Medulla oblongata (tissue), 1 donor: ENCODE data around the gene NOS1.

Experiments
- DNase-seq: peaks from one replicate; pipeline ENCODE4 v3.0.0-alpha.2; 2015; ENCODE audit errors: extremely low spot score

NOS1 gene

DNA sequence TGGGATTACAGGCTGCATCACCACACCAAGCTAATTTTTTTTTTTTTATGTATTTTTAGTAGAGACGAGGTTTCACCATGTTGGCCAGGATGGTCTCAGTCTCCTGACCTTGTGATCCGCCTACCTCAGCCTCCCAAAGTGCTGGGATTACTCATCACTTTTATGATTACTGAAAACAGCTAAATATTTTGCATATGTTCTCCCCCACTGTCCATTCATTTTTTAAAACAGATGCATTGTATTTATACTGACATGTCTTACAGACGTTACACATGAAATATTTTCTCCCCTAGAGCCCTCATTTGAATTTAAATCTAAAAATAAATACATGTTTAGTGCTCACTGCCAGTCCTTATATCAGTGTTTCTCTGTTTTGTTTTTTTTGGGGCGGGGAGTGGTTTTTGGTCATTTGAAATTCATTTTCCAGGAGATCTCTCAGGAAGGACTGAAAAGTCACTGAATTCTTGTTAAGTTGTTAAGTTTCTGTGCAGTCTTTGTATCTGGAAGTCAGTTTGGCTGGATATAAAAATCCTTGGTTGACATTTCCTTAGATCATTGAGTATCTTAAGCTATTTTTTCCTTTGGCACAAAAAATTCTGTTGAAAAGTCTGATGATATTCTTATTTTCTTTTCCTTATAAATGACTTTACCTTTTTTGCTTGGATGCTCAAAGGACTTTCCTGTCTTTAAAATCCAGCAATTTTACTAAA, 180.5 kb downstream of the NOS1 start:
- no peak for DNase-seq

DNA sequence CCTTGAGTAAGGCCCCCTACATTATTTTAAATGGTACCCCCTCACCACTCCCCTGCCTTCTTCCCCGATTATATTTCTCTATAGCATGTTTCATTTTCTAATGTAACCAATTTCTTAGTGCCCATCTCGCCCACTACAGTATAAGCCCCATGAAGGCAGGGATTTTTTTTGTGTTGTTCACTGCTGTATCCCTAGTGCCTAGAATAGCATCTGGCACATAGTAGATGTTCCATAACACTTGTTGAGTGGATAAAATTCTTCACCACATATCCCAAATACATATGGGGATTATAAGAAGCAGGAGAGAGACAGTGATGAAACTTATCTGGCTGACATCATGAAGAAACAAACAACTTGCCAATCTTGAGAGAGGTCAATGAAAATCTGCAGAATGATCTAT, 182.7 kb downstream of the NOS1 start:
- DNase-seq = no peak

DNA sequence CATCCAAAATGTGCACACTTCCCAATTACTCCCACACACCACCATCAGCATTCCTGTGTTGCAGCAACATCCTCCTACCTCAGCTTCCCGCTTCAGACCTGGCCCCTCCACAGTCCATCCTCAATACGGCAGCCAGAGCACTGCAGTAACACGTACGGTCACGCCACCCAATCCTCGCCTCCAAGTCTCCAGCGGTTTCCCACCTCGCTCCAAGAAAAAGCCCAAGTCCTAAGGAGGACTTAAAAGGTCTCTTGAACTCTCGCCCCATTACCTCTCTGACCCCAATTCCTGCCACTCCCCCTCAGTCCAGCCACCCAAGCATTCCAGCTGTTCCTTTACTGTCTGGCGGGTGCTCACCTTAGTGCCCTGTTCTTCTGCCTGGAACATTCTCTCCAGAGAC, 183.1 kb downstream of the NOS1 start:
- no peak for DNase-seq

DNA sequence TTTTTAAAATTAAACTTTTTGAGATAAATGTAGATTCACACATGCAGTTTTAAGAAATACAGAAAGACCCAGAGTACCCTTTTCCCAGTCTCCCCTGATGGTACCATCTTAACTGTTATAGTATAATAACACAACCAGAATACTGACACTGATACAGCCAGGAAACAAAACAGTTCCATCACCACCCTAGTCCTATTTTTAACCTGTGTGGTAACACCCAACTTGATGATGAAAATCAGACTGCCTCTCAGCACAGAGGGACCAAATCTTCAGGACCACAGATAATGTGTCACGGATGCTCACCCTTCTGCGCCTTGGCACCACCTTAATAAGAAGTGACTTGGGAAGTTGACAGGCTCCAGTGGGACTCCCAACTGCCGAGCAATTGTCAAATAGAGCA, 189.3 kb downstream of the NOS1 start:
- DNase-seq = no peak

DNA sequence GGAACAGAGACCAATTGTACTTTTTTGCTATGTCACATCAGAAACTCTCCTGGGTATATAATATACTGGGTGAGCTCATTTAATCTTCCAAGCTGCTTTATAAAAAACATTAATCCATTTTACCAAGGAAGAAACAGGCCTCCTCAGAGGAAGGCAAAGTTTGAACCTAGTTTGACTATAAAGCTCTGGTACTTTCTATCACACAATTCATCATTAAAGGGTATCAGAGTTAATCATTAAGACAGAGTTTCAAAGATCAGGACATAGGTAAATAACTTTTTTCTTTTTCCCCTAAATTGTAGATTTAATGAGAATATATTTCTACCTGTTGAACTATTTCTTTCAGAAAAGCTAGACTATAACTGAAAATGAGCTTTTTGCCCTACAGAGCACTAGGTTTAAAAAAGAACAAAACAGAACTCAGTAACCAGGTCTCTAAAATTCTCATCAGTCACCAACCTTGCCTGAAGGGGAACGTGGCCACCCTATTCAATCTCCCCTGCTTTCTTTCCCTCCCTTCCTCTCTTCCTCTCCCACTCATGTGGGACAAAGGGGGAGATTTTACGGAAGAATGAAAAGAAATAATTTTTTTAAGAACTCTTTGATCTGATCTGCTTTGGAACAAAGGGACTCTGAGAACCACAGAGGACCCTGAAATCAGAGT, 189.8 kb downstream of the NOS1 start:
- no peak for DNase-seq

DNA sequence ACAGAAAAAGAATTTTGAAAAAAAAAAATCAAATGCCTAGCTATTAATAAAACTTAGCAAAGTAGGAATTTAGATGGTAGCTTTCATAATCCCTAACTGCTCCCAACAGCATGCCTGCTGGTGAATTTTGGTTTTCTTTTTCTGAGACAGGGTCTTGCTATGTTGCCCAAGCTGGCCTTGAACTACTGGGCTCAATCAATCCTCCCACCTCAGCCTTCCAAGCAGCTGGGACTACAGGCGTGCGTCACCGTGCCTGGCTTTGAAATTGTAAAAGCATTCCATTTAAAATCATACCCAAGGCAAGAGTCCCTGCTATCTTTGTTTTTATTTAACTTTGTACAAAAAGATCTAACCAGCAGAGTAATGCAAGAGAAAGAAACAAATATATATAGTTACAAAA, 191.9 kb downstream of the NOS1 start:
- no peak for DNase-seq

DNA sequence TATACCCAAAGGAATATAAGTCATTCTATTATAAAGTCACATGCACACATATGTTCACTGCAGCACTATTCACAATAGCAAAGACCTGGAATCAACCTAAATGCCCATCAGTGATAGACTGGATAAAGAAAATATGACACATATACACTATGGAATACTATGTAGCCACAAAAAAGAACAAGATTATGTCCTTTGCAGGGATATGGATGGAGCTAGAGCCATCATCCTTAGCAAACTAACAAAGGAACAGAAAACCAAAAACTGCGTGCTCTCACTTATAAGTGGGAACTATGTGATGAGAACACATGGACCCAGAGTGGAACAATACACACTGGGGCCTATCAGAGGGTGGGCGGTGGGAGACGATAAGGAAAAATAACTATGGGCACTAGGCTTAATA, 192.4 kb downstream of the NOS1 start:
- DNase-seq = no peak

DNA sequence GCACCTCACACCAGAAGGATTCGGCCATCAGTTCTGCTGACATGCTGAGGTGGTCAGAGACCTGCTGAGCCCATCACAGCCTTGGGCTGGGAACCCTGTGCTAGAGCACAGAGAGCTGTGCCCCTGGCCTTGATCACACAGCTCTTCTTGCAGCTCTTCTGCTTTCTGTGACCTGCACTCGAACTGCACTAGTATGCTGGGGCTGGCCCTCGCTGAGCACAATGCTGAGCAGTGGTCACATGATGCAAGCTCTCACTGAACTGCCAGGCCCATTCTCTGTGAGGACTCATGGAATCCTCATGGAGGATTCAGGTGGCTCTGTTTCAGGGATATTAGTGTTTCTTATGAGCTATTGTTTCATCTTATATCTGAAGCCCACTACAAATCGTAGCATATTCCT, 193.7 kb downstream of the NOS1 start:
- no peak for DNase-seq

DNA sequence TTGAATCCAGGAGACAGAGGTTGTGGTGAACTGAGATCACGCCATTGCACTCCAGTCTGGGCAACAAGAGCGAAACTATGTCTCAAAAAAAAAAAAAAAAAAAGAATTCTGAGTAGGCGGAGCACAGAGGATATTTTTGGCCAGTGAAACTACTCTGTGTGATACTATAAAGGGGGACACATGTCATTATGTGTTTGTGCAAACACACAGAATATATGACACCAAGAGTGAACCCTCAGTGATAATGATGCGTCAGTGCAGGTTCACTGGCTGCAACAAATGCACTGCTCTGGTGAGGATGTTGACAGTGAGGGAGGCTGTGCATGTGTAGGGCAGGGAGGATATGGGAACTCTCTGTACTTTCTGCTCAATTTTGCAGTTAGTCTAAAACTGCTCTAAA, 195.3 kb downstream of the NOS1 start:
- DNase-seq = no peak

DNA sequence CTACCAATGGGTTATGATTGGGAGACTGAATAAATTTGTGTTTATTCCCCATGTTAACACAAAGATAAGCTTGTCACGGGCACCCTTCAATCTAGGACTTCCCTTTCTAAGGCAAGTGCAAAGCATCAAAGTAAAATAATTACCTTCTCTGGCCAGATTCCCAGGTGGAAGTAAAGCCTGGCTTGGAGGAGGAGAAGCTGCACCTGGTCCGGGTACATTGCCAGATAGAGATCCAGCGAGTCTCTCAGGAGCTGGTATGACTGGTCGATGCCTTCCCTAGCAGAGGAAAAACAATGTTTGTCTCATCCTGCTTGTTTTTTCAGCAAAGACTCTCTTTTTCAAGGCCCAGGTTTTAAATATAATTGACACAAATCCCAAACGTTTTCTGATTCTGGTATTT, 196.1 kb downstream of the NOS1 start:
- no peak for DNase-seq

DNA sequence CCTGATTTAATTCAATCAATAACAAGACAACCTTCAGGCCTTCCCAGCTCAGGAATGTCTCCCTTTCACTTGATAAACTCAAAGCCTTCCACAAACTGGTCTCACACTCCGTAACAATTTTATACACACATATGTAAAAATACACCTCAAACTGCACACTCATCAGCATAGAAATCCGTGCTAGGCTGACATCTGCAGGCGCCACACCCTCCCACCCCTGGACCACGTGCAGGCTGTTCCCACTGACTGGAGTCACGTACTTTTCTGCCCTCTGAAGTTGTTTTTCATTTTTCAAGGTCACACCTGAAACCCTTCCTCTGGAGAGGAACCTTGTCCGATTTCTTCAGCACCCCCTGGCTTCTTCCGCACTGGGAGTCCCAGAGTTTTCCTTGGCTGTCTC, 198.8 kb downstream of the NOS1 start:
- no peak for DNase-seq

DNA sequence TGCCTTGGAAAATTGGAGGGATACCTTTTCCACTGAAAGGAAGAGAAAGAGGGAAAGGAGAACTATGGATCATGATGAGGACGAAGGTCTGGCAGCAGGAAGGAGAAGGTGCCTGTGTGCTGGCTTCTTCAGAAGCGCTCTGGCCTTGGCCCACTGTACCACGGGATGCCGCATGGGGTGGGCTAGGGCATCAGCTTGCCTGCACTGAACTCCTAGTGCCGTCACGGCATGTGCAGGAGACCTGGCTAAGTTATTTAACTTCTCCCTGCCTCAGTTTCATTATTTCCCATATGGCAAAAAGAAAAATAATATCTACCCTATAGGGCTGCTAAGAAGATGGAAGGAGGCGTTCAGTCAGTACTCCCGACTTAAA, 199.3 kb downstream of the NOS1 start:
- no peak for DNase-seq

DNA sequence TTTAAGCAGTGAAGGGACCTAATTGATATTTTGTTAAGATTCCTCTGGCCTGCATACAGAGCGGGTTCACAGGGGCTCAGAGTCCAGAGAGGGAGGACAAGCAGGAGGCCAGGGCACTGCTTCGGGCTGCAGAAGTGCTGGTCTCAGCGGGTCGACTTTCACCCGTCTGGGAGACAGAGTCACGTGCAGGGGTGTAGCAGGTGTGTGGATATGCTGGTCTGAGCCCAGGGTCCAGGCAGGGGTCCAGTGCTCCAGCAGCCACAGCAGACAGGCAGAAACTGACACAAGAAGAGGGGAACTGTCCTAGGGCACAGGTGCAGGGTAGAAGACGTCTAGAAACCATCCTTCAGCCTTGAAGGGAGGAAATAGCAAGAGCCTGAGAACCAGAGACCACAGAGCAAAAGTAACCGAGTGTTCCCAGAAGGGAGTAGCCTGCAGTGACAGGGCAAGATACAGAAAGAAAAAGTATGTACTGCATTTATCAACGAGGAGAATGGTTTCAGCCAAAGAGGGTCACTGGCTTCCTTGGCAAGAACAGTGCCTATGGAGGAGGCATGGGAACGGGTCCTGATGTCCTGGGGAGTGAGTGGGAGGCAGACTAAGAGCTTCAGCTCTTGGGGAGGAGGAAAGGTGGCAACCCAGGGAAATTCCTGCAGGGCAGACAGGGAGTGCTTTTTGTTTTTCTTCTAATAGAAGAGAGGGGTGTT, 199.8 kb downstream of the NOS1 start:
- DNase-seq = no peak

DNA sequence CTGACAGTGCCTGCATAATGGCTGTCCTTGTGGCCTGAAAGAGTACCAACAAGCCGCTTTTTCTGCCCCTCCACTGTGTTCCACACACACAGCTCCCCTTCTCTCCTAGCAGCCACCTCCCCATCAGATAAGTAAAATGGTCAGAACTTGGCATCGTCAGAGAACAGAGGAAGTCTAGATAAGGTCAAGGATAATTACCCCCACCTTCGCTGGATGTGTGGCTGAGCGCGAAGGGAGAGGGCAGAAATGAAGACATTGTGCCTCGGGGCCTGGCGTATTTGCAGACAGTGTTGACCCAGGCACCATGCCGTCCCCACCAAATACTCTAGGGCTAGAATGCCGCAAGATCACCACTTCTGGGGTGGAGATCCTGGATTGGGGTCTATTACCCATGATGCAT, 201.8 kb downstream of the NOS1 start:
- no peak for DNase-seq

DNA sequence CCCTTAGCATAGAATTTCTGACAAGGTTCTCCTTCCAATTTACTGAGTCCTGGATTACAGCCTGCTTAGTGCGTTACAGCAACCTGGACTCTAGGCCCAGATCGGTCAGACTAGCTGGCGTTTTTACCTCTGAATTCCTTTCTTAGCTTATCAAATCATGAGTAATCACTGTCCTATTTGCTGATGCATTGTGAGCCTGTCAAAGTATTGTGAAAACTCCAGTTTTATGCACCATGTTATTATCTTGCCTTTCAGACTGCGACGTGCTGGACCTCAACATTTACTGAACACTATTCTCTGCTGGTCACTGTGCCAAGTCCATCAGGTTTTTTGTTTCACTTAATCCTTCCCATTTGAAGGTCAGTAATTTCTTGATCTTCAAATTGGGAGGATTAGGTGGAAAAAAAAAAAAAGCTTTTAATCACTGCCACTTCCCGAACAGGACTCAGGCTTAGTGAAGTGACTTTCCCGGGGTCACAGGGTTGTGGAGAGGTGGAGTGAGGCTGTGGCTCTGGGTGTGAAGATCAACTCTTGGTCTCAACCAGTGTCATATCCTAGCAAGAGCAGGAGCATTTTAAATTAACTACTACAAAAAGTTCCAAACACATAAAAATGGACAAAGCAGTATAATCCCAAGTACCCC, 202.4 kb downstream of the NOS1 start:
- DNase-seq = no peak
